Ovary (tissue), 9 donors: ENCODE results near the gene SBF2. TPM values are rescaled to one million over a fixed set of nuclear protein-coding genes. Genes with fewer than 3 reads are reported as not detected.

Experiments used
- DNase-seq, 5 donors: peaks; one replicate each; pipeline ENCODE4 v3.0.0-alpha.2; 2019 to 2020
- H3K27ac ChIP-seq, 2 donors: fragments of 200-600 bp; one replicate each; pipeline versions ENCODE4 v1.5.1 to v1.8.0; 2019 to 2022
- H3K27me3 ChIP-seq: fragments of 200-600 bp; one replicate; pipeline ENCODE4 v1.8.0; 2022
- H3K36me3 ChIP-seq: fragments of 200-600 bp; sonication (generic); one replicate; pipeline ENCODE4 v1.5.1; 2019
- H3K4me1 ChIP-seq: one replicate; pipeline ENCODE4 v1.8.1; 2013; ENCODE audit warnings: mild to moderate bottlenecking, moderate library complexity; ENCODE audit not compliant: insufficient read depth
- H3K4me3 ChIP-seq: fragments of 200-600 bp; sonication (generic); one replicate; pipeline ENCODE4 v1.5.1; 2017
- H3K9me3 ChIP-seq, 2 donors: fragments of 200-600 bp in 1 of 2; sonication (generic) in 1 of 2; one replicate each; pipeline versions ENCODE4 v1.5.1 to v1.8.1; 2013 to 2019; ENCODE audit warnings: mild to moderate bottlenecking in 1 of 2, moderate library complexity in 1 of 2
- CTCF ChIP-seq, 3 donors: fragments of 450-650 bp in 2 of 3; fragments of 200-600 bp in 1 of 3; IDR thresholded peaks; one replicate each; pipeline versions ENCODE4 v1.5.1 to v1.8.0; 2016 to 2022; ENCODE audit warnings: antibody characterized with exemption in 3 of 3, mild to moderate bottlenecking in 1 of 3
- EP300 ChIP-seq: sonication (generic); formaldehyde crosslinking; IDR thresholded peaks from one replicate; pipeline ENCODE4 v1.6.1; 2017; ENCODE audit warnings: antibody characterized with exemption
- POLR2A ChIP-seq: fragments of 450-650 bp; IDR thresholded peaks from one replicate; pipeline ENCODE4 v1.6.1; 2017; ENCODE audit warnings: antibody characterized with exemption, mild to moderate bottlenecking, moderate library complexity
- WGBS, 3 donors: extraction: QIAGEN DNeasy Blood & Tissue Kit in 1 of 3; methylation state at CpG; one replicate each; pipeline versions ENCODE4 v1.1.5 to v1.1.7; 2013 to 2017; 5-methylcytosine and 5-hydroxymethylcytosine counted together
- intact Hi-C, 4 donors: fragments of 100-400 bp; cut with DNase I; formaldehyde crosslinking; loops; one replicate each; pipeline versions ENCODE4 v1.11.0 to v1.15.1; 2022 to 2023
- polyA plus RNA-seq, 2 donors: library from polyadenylated mRNA; stranded (reverse); fragments of 200-250 nt in 1 of 2; fragments of 350-450 nt in 1 of 2; fragmentation: Illumina TruSeq in 1 of 2; extraction: RNeasy Lipid Tissue Mini Kit (QIAGEN cat#74804) in 1 of 2; gene quantifications; one replicate each; pipeline ENCODE4 v1.2.3, GENCODE V29; 2013 to 2014
- total RNA-seq, 7 donors: library from RNA; depleted of rRNA in 2 of 7; stranded (reverse); fragments of >200 nt in 2 of 7; fragmentation: NEBNext Ultra II Directional in 3 of 7; extraction: Animal tissue kit (Norgen Biotek cat#: 25700) in 3 of 7; gene quantifications; one replicate each; pipeline versions ENCODE4 v1.1.0 to v1.2.4, GENCODE V29; 2016 to 2023
- donor health status: DM: no; HTN: no; CAD: no; lungs with moderate emphysema.
- donor health status: DM: no; HTN: no; CAD: no.
- donor health status: Bipolar disorder and iron deficiency.
- donor health status: DM: yes; HTN: yes; CAD: no.
- donor health status: DM: no; HTN: no; CAD: no.
- donor health status: DM: yes; HTN: yes; CAD: no.

SBF2 gene
- total and polyA plus RNA-seq, 9 donors: 27.4 to 77.5 (median 50.8) TPM

GRCh38 chr11:10225553-10225952 is 68.5 kb downstream of the SBF2 start:
- no peak for DNase-seq
- Histone ChIP-seq H3K4me1 (no peaks in the 10 kb centered on the region), H3K9me3 (no peaks in the 10 kb centered on the region), H3K27me3 (no peaks in the 10 kb centered on the region), H3K36me3 (no peaks in the 10 kb centered on the region), H3K27ac (no peak overlapping the region), H3K4me3 (no peak overlapping the region)
- intact Hi-C loops: no loop called here
- TF ChIP-seq EP300: no peak
- no peak for TF ChIP-seq POLR2A
- no peak for TF ChIP-seq CTCF (IDR thresholded peaks at IDR 0.05)
- WGBS, 3 donors: 15 to 43% (median 17%) methylated on average over 2 of the region's 2 CpGs

GRCh38 chr11:10222399-10222798 is 71.6 kb downstream of the SBF2 start:
- 89 to 90% (median 90%) methylated on average over 3 of the region's 3 CpGs for WGBS, 3 donors

GRCh38 chr11:10221342-10221741 is 72.7 kb downstream of the SBF2 start:
- H3K27me3 ChIP-seq: no peaks in the 10 kb centered on the region
- intact Hi-C loops: no loop called here
- H3K4me1 ChIP-seq: no peaks in the 10 kb centered on the region
- no peak for DNase-seq
- no peaks in the 10 kb centered on the region for H3K9me3 ChIP-seq
- WGBS, 3 donors: 90 to 98% (median 94%) methylated on average over 2 of the region's 2 CpGs
- TF ChIP-seq EP300: no peak
- no peak for TF ChIP-seq CTCF (IDR thresholded peaks at IDR 0.05)
- TF ChIP-seq POLR2A: no peak
- H3K27ac ChIP-seq: no peak overlapping the region
- H3K36me3 ChIP-seq: no peaks in the 10 kb centered on the region
- H3K4me3 ChIP-seq: no peak overlapping the region

More at GRCh38 chr11:10222399-10222798, 71.6 kb downstream of the SBF2 start:
- Histone ChIP-seq H3K36me3 (no peaks in the 10 kb centered on the region), H3K9me3 (no peaks in the 10 kb centered on the region), H3K4me3 (no peak overlapping the region), H3K27ac (no peak overlapping the region), H3K4me1 (no peaks in the 10 kb centered on the region), H3K27me3 (no peaks in the 10 kb centered on the region)
- intact Hi-C loops: no loop called here
- DNase-seq: no peak
- TF ChIP-seq CTCF (IDR thresholded peaks at IDR 0.05): no peak

- Histone ChIP-seq H3K4me1 (peaks cover 6% of the 10 kb centered on the region), H3K36me3 (no peaks in the 10 kb centered on the region), H3K4me3 (no peak overlapping the region), H3K27ac (no peak overlapping the region), H3K9me3 (no peaks in the 10 kb centered on the region), H3K27me3 (no peaks in the 10 kb centered on the region)
- intact Hi-C loops: no loop called here
- WGBS, 3 donors: 92 to 98% (median 94%) methylated on average over 3 of the region's 3 CpGs
- DNase-seq: no peak
- TF ChIP-seq CTCF (IDR thresholded peaks at IDR 0.05) (no peak), EP300 (no peak), POLR2A (no peak)
Measured at GRCh38 chr11:10211470-10211869, 82.5 kb downstream of the SBF2 start.
